Suppressor macrophage treated with lipopolysaccharide for 1 hour (primary cell): ENCODE measurements around the gene ZDHHC24.

Source experiments
- DNase-seq, 3 donors: peaks; one replicate each; pipeline ENCODE4 v3.0.0-alpha.2; 2020 to 2022

Gene ZDHHC24

DNA sequence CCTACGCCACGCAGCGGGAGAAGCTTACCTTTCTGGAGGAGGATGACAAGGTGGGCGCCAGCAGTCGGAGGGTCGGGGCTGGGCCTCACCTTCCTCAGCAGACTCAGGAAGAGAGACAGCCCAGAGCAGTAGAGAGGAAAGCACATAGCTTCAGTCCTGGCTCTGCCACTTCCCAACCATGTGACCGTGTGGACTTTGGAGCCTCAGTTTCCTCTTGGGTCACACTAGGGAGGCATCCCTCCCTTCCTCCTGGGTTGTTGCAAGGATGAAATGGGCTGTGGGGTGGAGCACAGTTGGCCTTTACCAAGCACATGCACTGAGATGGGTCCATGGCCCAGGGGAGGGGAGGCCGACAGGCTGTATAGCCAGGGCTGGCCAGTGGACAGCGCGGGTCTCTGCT is 52.7 kb downstream of the ZDHHC24 start:
- no peak for DNase-seq

DNA sequence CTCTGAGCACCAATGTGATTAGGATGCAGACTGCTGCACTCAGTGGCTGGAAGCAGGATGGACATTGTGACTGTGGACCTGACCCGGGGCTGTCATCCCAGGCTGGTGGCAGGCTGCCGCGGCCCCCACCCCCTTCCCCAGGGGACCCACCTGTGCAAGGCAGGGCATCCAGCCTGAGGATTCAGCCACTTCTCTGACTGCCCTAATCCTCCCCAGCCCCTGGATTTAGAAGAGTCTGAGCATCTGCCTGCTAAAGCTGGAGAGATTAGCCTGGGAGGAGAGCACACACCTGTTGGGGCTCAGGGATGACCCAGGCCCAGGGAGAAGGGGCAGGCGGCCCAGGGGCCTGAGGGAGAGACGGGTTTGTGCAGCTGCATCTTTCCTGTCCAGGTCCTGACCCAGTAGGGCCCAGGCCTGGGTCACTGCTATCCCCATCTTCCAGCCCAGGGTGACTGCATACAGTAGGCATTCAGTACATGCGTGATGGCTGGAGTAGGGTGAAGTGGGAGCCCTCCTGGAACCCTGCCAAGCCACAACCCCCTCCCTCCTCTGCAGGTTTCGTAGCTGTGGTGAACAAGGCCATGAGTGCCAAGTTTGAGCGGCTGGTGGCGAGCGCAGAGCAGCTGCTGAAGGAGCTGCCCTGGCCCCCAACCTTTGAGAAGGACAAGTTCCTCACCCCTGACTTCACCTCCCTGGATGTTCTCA is 53.5 kb downstream of the ZDHHC24 start:
- DNase-seq, result no peak

DNA sequence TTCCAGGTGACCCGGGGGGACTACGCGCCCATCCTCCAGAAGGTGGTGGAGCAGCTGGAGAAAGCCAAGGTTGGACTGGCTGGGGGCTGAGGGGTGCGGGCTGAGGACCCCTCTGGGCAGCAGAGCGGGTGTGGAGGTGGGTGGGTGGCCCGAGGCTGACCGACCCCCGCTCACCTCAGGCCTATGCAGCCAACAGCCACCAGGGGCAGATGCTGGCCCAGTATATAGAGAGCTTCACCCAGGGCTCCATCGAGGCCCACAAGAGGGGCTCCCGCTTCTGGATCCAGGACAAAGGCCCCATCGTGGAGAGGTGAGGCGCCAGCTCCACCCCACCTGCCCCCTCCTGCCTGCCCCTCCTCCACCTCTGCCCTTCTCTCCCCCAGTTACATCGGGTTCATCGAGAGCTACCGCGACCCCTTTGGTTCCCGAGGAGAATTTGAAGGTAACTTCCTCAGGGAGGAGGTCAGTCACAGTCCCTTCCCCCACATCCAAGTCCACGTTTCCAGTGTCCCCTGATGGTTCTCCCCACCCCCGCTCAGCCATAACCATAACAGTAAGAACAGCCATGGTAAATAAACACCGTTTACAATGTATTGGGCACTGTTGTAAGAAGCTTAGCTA is 54.4 kb downstream of the ZDHHC24 start:
- no peak for DNase-seq

DNA sequence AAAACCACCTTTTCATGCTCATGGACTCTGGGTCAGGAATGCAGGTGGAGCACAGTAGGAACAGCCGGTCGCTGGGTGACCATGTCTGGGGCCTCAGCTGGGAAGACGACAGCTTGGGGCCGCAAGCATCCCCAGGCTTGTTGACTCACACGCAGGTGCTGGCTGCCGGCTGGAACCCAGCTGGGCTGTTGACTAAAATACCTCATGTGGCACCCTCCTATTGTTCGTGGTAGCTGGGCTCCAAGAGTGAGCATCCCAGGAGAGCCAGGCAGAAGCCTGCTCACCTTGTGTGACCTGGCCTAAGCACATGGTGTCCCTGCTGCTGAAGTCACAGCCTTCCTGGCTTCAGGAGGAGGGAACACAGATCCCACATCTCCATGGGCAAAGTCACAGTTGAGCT is 56.2 kb downstream of the ZDHHC24 start:
- no peak for DNase-seq

DNA sequence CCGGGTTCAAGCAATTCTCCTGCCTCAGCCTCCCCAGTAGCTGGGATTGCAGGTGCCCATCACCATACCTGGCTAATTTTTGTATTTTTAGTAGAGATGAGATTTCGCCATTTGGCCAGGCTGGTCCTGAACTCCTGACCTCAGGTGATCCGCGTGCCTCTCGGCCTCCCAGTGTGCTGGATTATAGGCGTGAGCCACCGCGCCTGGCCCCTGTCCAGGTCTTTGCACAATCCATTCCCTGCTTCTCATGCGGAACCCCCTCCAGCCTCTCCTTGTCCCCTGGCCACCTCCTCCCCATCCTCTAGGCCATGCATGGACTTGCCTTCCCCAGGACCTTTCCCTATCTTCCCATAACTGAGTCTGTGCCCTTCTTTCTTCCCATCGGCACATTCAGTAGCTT is 56.9 kb downstream of the ZDHHC24 start:
- DNase-seq, result no peak

DNA sequence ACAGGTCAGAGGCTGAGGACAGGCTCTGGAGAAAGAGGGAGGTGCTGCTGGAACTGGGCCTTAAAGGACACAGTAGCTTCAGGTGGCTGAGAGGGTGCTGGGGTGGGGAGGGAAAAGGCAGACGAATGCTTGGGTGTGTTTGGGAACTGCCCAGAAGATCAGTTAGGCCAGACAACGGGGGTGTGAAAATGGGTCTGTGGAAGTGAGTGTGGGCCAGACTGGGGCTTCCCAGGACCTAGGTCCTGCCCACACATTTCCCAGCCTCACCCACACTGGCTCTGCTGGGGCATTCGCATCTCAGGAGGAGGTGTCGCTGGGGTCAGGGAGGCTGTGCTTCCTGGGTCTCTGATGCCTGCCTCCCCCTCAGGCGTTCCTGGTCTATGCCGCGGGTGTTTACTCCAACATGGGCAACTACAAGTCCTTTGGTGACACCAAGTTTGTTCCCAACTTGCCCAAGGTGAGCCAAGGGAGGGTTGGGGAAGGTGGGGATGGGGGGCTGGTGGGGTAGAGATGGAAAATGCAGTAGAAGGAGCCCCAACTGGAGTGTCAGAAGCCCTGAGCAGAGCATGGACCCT is 61.0 kb downstream of the ZDHHC24 start:
- DNase-seq, result peak; percentile 42 to 61 (median 53)

DNA sequence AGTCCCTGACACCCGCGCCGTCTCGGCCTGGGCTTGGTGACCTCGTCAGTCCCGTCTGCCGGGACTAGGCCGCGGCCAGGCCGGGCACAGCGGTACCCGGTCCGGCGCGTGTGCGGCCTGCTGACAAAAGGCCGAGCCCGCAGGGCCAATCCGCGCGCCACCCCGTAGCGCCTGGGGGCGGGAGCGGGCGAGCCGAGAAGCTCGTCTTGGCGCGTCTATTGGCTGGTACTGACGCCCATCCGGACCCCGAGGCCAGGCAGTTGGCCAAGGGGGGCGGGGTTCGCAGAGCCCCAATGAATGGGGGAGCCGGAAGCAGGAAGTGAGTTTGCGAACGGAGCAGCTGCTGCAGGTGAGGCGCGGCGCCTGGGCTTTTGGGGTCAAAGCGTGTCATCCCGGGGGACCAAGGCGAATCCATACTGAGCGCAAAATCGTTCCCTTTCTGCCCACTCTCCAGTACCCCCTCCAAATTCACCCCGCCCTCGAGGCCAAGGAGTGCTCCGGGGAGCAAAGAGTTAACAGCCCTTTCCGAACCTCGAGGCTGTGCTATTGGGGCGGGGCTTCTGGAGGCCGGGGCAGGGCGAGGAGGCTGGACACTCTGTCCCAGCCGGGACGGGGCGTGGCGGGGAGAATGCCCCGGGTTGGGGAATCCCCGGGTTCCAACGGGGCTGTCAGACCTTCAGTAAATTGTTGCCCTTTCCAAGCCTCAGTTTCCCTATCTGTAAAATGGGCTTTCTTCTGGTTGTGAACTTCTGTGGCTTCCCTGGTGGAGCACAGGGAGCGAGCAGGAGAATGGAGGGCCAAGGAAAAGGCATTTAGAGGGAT is 65.5 kb downstream of the ZDHHC24 start, which contains the start of gene DPP3:
Gene DPP3, plus strand, starts transcription at position 318 of the 822 bp plus-strand sequence. CDS start 1,767 bp downstream, outside the sequence.
- peak; percentile 99 for DNase-seq

DNA sequence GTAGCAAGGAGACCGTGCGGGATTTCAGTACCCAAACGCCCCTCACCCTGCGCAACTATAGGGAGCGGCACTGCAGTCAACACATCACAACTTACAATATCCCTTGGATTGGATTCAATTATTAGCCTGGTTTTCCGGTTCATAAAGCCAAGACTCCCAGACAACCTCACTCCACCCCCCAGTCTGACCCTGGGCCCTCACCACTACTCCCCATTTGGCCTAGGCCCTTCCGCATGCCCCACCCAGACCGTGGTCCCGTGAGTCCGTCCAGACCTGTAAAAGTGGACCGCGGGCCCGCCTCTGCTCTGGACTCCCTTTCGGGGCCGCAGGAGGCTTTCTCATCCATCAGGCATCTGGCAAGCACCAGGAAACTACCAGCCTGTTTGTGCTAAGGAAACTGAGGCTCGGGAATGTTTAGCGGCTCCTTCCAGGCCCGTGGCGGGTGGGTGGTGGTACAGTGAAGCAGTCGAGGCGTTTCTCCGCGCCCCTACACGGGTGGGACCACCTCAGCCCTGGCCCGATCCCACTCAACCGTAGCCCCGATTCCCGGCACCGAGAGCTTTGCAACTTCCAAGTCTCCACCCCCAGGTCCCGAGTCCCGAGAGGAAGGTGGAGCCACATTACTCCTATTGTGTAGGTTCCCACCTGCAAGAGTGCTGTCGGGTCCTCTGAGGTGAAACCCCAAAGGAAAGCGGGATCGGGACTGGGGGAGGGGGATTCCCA is 66.3 kb downstream of the ZDHHC24 start:
- peak in 2 of 3 donors; percentile 20 to 44 for DNase-seq

DNA sequence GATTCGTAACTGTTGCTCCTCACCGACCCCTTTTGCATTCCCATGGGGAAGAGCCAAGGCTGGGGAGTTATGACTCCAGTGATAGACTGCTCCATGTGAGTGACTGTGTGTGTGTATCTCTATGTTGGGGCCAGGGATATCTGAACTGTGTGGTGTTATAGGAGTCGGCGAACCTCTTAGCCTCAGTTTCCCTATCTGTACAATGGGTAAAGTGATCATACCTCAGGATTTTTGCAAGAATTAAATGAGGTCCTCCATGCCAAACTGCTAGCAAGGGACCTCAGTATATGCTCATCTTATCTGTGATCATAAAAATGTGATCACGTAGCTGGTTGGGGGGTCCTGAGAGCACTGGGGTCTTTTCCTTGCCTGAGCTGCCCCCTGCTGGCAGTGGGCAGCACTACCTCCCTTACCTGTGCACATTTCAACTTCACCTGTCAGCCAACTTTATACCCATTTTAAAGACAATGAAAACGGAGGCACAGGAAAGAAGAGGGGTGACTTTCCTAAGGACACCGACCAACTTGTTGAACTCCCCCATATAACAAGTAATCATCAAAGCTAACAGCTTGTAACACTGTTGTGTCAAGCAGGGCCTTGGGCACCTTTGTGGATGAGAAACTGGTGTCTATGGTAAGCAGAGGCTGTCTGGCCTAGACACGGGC is 67.0 kb downstream of the ZDHHC24 start:
- peak in 1 of 3 donors; percentile 29 for DNase-seq

DNA sequence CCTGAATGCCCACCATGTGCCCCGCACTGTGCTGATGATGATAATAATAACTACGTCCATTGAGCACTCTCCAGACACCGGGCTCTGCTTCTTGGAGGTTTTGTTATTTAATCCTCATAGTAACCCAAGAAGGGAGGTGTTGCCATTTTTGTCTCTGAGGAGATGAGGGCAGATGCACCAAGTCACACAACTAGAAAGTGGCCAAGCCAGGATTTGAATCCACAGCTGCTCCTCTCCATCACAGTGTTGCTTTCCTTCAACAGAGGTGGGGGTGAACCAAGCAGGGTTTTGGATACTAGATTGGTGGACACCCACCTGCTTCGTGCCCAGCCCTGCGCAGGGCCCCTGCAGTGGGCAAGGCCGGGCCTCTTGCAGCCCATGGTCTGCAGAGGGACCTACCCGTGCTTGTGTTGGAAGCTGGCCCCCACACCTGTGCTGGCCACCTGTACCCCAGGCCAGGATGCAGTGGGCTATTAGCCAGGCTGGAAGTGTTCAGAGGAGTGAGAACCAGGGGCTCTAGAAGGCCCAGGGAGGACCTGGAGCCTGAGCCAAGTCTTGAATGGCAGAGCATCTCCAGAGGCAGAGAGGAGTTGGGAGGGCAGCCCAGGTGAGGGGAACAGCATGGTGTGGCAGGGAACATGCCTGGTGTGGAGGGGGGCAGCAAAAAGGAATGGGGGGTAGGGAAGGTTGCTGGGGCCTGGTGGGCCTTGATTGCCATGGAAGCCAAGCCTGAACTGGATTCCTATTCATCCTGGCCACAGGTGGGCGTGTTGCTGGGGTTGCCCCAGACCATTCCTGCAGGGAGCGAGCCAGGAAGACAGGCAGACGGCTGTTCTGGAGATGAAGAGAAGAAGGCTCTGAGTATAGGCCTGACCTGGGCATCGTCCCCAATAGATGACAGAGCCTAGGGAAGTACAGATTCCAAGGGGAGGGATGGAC is 68.3 kb downstream of the ZDHHC24 start:
- DNase-seq, result no peak

DNA sequence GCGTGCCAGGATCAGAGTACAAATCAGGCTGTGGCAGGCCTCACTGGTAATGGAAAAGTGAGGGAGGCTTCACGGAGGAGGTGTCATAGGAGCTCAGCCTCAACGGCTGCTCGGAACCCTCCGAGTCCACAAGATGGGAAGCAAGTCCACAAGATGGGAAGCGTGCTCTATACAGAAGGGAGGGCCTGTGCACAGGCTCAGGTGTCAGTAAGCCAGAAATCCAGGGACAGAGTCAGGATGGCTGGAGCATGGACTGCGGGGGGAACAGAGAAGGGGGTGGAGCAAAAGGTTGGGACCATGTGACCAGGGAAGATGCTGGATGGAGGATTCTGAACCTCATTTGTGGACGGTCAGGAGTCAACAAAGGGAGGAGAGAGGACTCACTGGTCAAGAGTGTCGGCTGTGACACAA is 69.0 kb downstream of the ZDHHC24 start:
- no peak for DNase-seq

DNA sequence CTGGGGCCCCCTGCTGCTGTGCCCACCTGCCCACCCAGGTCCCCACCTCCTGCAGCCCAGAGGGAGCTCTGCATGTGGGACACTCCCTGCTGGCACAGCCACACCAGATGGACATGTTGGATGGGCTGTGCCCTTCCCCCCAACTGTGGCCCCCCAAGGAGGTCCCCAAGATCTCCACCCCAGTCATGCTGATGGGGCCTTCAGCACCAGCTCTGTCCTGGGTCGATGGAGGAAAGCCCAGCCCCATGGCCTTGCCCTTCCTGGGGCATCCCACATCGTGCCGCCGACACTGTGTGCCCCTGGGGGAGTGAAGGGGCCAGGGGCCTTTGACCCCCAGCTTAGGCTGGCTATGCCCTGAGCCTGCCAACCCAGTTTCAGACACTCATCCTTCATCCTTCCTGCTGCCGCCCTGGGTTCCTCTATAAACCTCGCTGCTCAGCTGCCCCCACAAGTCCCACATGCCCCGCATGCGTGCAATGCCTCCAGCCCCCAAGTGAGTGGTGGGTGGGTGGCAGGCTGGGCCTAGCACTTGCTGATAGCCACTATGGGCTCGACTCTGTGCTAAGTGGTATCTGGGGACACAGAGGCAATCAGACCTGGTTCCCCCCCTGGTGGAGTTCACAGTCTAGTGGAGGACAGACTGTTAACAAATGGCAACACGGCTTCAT is 69.5 kb downstream of the ZDHHC24 start:
- no peak for DNase-seq

DNA sequence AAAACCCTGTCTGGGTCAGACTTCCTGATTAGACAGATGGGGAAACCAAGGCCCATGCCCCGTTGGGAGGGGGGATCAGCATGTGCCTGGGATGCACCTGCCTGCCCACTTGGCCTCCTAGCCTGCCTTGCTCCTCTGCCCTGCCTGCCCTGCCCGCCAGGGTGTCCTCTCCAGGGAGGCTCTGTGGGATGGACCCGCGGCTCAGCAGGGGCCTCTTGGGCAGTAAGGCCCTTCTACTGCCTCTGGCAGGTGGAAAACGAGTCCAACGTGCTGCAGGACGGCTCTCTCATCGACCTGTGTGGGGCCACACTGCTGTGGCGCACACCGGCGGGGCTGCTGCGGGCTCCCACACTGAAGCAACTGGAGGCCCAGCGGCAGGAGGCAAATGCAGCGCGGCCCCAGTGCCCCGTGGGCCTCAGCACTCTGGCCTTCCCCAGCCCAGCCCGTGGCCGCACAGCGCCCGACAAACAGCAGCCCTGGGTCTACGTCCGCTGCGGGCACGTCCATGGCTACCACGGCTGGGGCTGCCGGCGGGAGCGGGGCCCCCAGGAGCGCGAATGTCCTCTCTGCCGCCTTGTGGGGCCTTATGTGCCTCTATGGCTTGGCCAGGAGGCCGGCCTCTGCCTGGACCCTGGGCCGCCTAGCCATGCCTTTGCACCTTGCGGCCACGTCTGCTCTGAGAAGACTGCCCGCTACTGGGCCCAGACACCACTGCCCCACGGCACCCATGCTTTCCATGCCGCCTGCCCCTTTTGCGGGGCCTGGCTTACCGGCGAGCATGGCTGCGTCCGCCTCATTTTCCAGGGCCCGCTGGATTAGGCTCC is 70.3 kb downstream of the ZDHHC24 start:
- DNase-seq, result no peak

DNA sequence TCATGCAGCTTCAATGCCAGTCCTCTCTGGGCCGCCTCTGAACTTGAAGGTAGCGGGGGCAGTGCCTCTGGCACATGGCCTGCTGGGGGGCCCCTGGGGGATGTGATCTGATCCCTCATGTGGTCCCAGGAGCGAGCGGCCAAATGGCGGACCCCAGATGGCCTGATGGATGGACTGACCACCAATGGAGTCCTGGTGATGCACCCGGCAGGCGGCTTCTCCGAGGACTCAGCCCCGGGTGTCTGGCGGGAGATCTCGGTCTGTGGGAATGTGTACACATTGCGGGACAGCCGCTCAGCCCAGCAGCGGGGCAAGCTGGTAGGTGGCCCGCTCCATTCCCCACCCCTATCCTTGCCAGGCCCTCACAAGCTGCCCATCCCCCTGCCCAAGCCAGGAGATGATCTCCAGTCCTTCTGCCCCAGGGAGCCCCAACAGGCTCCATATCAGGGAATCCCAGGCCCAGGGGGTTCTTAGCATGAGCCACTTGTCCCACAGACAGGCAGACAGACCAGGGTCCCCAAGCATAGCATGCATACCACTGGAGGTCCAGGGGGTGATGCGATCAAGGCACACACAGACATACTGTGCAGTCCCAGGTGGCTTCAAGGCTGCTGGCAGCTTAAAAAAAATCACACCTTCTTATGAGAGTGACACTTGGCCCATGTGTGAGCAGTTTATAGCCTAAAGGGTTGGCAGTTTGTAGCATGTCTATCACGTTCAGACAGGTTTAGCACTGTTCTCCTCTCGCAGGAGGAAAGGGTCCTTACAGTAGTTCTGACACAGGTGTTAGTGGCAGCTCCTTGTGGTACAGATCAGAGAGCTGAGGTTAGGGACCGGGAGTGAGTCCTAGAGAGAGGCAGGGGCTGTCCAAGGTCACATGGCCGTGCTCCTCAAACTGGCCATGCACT is 72.0 kb downstream of the ZDHHC24 start:
- DNase-seq, result no peak

DNA sequence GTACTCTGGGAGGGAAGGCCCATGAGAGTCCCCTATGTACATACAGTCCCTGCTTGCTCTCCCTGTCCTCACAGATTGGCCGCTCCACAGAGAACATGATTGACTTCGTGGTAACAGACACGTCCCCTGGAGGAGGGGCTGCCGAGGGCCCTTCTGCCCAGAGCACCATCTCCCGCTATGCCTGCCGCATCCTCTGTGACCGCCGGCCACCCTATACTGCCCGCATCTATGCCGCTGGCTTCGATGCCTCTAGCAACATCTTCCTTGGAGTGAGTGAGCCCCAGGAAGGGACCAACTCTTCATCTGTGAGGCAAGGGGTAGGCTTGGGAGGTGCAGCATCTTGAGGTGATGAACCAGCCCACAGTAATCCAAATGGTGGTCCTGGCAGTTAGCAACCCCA is 72.7 kb downstream of the ZDHHC24 start:
- DNase-seq, result no peak

DNA sequence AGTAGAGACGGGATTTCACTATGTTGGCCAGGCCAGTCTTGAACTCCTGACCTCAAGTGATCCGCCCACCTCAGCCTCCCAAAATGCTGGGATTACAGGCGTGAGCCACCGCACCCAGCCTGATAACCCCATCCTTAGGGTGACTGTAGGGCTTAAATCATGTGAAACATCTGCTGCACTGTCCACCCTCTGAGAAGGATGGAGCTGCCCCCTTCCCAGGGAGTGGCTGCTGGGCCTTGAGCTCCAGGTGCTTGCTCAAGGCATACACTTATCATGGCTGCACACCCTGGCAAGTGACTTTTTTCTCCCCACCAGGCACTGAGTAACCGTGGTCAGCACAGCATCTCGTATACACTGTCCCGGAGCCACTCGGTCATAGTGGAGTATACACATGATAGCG is 73.8 kb downstream of the ZDHHC24 start:
- DNase-seq, result no peak

DNA sequence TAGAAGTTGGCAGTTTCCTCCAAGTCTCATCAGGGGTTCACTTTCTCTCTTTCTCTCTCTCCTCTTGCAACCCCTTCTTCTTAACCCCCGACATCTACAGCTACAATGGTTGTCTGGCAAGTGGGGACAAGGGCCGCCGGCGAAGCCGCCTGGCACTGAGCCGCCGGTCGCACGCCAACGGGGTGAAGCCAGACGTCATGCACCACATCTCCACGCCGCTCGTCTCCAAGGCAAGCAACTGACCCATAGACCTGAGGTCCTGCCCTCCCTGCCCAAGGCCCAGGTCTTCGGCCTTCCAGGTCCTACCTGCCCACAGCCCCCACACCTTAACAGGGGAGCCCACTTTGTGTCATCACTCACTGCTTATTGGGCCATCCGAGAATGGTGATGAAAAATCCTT is 74.7 kb downstream of the ZDHHC24 start:
- DNase-seq, result no peak
